ENCODE data around the gene SRGAP1.

GRCh38 chr12:64189530-64189929 lies 345.0 kb downstream of the SRGAP1 start:
- no peak for TF ChIP-seq EZH2 (IDR thresholded peaks at IDR 0.05; ENCODE audit: borderline replicate concordance, low read depth, low read length, severe bottlenecking)
- TF ChIP-seq, protein P1, sequence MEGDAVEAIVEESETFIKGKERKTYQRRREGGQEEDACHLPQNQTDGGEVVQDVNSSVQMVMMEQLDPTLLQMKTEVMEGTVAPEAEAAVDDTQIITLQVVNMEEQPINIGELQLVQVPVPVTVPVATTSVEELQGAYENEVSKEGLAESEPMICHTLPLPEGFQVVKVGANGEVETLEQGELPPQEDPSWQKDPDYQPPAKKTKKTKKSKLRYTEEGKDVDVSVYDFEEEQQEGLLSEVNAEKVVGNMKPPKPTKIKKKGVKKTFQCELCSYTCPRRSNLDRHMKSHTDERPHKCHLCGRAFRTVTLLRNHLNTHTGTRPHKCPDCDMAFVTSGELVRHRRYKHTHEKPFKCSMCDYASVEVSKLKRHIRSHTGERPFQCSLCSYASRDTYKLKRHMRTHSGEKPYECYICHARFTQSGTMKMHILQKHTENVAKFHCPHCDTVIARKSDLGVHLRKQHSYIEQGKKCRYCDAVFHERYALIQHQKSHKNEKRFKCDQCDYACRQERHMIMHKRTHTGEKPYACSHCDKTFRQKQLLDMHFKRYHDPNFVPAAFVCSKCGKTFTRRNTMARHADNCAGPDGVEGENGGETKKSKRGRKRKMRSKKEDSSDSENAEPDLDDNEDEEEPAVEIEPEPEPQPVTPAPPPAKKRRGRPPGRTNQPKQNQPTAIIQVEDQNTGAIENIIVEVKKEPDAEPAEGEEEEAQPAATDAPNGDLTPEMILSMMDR (IDR thresholded peaks at IDR 0.05; ENCODE audit: borderline replicate concordance, extremely low read depth, low read length, poor library complexity, severe bottlenecking), result no peak

All from DND-41 (cell line).